ENCODE measurements around the gene NFYA. TPM values are rescaled to one million over a fixed set of nuclear protein-coding genes. Genes with fewer than 3 reads are reported as not detected.
A peak's percentile ranks its signal among the peaks of the same experiment; 100 is the strongest.

The NFYA gene
- total RNA-seq, 2 experiments from 2014 or later, result 23.5 to 47.9 TPM

GRCh38 chr6:41055149-41055548, 17.6 kb upstream of the NFYA start:
- H3K79me2 ChIP-seq (ENCODE audit: insufficient read depth, low read depth, low read length), result no peaks in the 10 kb centered on the region
- H3K27ac ChIP-seq (ENCODE audit: low read depth, low read length, poor library complexity, severe bottlenecking), result peak overlapping the region; percentile 37
- H4K20me1 ChIP-seq (ENCODE audit: insufficient read depth, low read length), result no peaks in the 10 kb centered on the region
- no TSS peak for BruUV-seq (replicated peaks)
- CTCF ChIA-PET (ENCODE audit: unreplicated experiment), result interaction anchor here (1.0 to 1.6 kb wide), 2 partner anchors 16 to 127 kb away, joined by 3 to 4 read pairs; no protein-coding TSS in a partner anchor
- no peak overlapping the region for H3K4me3 ChIP-seq (ENCODE audit: low read depth, low read length, poor library complexity, severe bottlenecking)
- no peaks in the 10 kb centered on the region for H3K9me3 ChIP-seq (ENCODE audit: low read length)
- no peaks in the 10 kb centered on the region for H3K36me3 ChIP-seq (ENCODE audit: insufficient read depth, low read length)
- peaks cover 38% of the 10 kb centered on the region for H3K4me1 ChIP-seq (ENCODE audit: insufficient read depth, low read length, poor library complexity, severe bottlenecking)
- peak; percentile 64 for DNase-seq (ENCODE audit: low spot score)
- no peaks in the 10 kb centered on the region for H3K9me2 ChIP-seq (ENCODE audit: insufficient read depth, low read length)
- TF ChIP-seq CTCF (conservative IDR thresholded peaks at IDR 0.05; ENCODE audit: low read length) (no peak), EZH2phosphoT487 (IDR thresholded peaks at IDR 0.05; ENCODE audit: borderline replicate concordance, low read depth, low read length) (no peak)
- intact Hi-C loops (cut with micrococcal nuclease; ENCODE audit: unreplicated experiment), result no loop called here
- POLR2A ChIA-PET, result interaction anchor here (0.8 to 3.2 kb wide), 5 partner anchors 9 to 20 kb away, joined by 3 to 13 read pairs (median 4); partner anchors contain the start of genes NFYA and OARD1
- H2AFZ ChIP-seq (ENCODE audit: low read length), result no peak overlapping the region
- H3K4me2 ChIP-seq (ENCODE audit: low read length), result peak overlapping the region; percentile 46

- intact Hi-C loops (cut with micrococcal nuclease; ENCODE audit: unreplicated experiment), result no loop called here
- H3K27ac ChIP-seq (ENCODE audit: low read depth, low read length, poor library complexity, severe bottlenecking), result no peak overlapping the region
- H3K4me2 ChIP-seq (ENCODE audit: low read length), result no peak overlapping the region
- no peaks in the 10 kb centered on the region for H3K79me2 ChIP-seq (ENCODE audit: insufficient read depth, low read depth, low read length)
- H3K9me3 ChIP-seq (ENCODE audit: low read length), result no peaks in the 10 kb centered on the region
- ChIA-PET POLR2A (no interaction called here), CTCF (ENCODE audit: unreplicated experiment) (interaction anchor here (1.0 kb wide), 1 partner anchor 25 kb away, joined by 3 read pairs; no protein-coding TSS in a partner anchor)
- no peak overlapping the region for H3K4me3 ChIP-seq (ENCODE audit: low read depth, low read length, poor library complexity, severe bottlenecking)
- no peak overlapping the region for H2AFZ ChIP-seq (ENCODE audit: low read length)
- no peaks in the 10 kb centered on the region for H3K36me3 ChIP-seq (ENCODE audit: insufficient read depth, low read length)
- no peak for DNase-seq (ENCODE audit: low spot score)
- no peaks in the 10 kb centered on the region for H4K20me1 ChIP-seq (ENCODE audit: insufficient read depth, low read length)
- peaks cover 36% of the 10 kb centered on the region for H3K4me1 ChIP-seq (ENCODE audit: insufficient read depth, low read length, poor library complexity, severe bottlenecking)
- TF ChIP-seq EZH2phosphoT487 (IDR thresholded peaks at IDR 0.05; ENCODE audit: borderline replicate concordance, low read depth, low read length), result no peak
- no peak for TF ChIP-seq CTCF (conservative IDR thresholded peaks at IDR 0.05; ENCODE audit: low read length)
- BruUV-seq (replicated peaks), result no TSS peak
- no peaks in the 10 kb centered on the region for H3K9me2 ChIP-seq (ENCODE audit: insufficient read depth, low read length)
These were observed 15.8 kb upstream of the NFYA start for GRCh38 chr6:41056768-41057490.

- Histone ChIP-seq H3K27ac (ENCODE audit: low read depth, low read length, poor library complexity, severe bottlenecking) (no peak overlapping the region), H3K9me3 (ENCODE audit: low read length) (no peaks in the 10 kb centered on the region), H3K79me2 (ENCODE audit: insufficient read depth, low read depth, low read length) (no peaks in the 10 kb centered on the region), H3K4me3 (ENCODE audit: low read depth, low read length, poor library complexity, severe bottlenecking) (no peak overlapping the region), H3K9me2 (ENCODE audit: insufficient read depth, low read length) (no peaks in the 10 kb centered on the region), H3K4me2 (ENCODE audit: low read length) (no peak overlapping the region), H3K4me1 (ENCODE audit: insufficient read depth, low read length, poor library complexity, severe bottlenecking) (peaks cover 23% of the 10 kb centered on the region), H4K20me1 (ENCODE audit: insufficient read depth, low read length) (no peaks in the 10 kb centered on the region), H2AFZ (ENCODE audit: low read length) (no peak overlapping the region), H3K36me3 (ENCODE audit: insufficient read depth, low read length) (peaks cover under 1% of the 10 kb centered on the region; the same call in 1 of the 2 replicates)
- ChIA-PET CTCF (ENCODE audit: unreplicated experiment) (interaction anchor here (0.6 kb wide), 1 partner anchor 224 kb away, joined by 4 read pairs; no protein-coding TSS in a partner anchor), POLR2A (no interaction called here)
- intact Hi-C loops (cut with micrococcal nuclease; ENCODE audit: unreplicated experiment), result no loop called here
- BruUV-seq (replicated peaks), result no TSS peak
- no peak for DNase-seq (ENCODE audit: low spot score)
- TF ChIP-seq CTCF (conservative IDR thresholded peaks at IDR 0.05; ENCODE audit: low read length) (0 out of 2 replicates have a peak, but pooled peaks have one; percentile 0), EZH2phosphoT487 (IDR thresholded peaks at IDR 0.05; ENCODE audit: borderline replicate concordance, low read depth, low read length) (no peak)
These were observed 14.0 kb upstream of the NFYA start for GRCh38 chr6:41058783-41059181.

Measured in OCI-LY7 (cell line).